Measurements from ENCODE around the gene OLFM2.
A peak's percentile ranks its signal among the peaks of the same experiment; 100 is the strongest.

Gene OLFM2

GRCh38 chr19:9936326-9937000 lies at the start of gene OLFM2:
TSS of gene OLFM2 (minus strand) at chr19:9936515. CDS start at chr19:9936366, 149 bp downstream.
- H3K27me3 ChIP-seq (ENCODE audit: insufficient read depth, low read length): peaks cover 20% of the 10 kb centered on the region
- peak within 1 kb of the TSS; percentile 76 for H3K4me3 ChIP-seq (ENCODE audit: low read length)
- H3K9ac ChIP-seq (ENCODE audit: low read depth, low read length): peak within 1 kb of the TSS; percentile 66; the same call in 1 of the 2 replicates
- H3K4me1 ChIP-seq (ENCODE audit: insufficient read depth, low read length): peaks cover 6% of the 10 kb centered on the region; the same call in 1 of the 2 replicates
- H3K27ac ChIP-seq (ENCODE audit: low read length): no peak within 1 kb of the TSS
- H3K36me3 ChIP-seq (ENCODE audit: insufficient read depth, low read depth, low read length): no peaks in the 10 kb centered on the region
- H3K9me3 ChIP-seq (ENCODE audit: insufficient read depth, low read depth, low read length): 0 out of 2 replicates have a peak, but pooled peaks cover under 1% of the 10 kb centered on the region

GRCh38 chr19:9981406-9982260 lies 45.3 kb upstream of the OLFM2 start:
- Histone ChIP-seq H3K27me3 (ENCODE audit: insufficient read depth, low read length) (no peaks in the 10 kb centered on the region), H3K36me3 (ENCODE audit: insufficient read depth, low read depth, low read length) (no peaks in the 10 kb centered on the region), H3K4me1 (ENCODE audit: insufficient read depth, low read length) (peaks cover 1% of the 10 kb centered on the region; the same call in 1 of the 2 replicates), H3K4me3 (ENCODE audit: low read length) (no peak overlapping the region), H3K9ac (ENCODE audit: low read depth, low read length) (no peak overlapping the region), H3K27ac (ENCODE audit: low read length) (no peak overlapping the region), H3K9me3 (ENCODE audit: insufficient read depth, low read depth, low read length) (no peaks in the 10 kb centered on the region)

- Histone ChIP-seq H3K4me1 (ENCODE audit: insufficient read depth, low read length) (no peaks in the 10 kb centered on the region), H3K9me3 (ENCODE audit: insufficient read depth, low read depth, low read length) (no peaks in the 10 kb centered on the region), H3K36me3 (ENCODE audit: insufficient read depth, low read depth, low read length) (no peaks in the 10 kb centered on the region), H3K27me3 (ENCODE audit: insufficient read depth, low read length) (peaks cover 21% of the 10 kb centered on the region), H3K4me3 (ENCODE audit: low read length) (no peak overlapping the region), H3K9ac (ENCODE audit: low read depth, low read length) (no peak overlapping the region), H3K27ac (ENCODE audit: low read length) (no peak overlapping the region)
These were observed 35.8 kb upstream of the OLFM2 start for GRCh38 chr19:9972103-9972502.

- no peaks in the 10 kb centered on the region for H3K36me3 ChIP-seq (ENCODE audit: insufficient read depth, low read depth, low read length)
- no peak overlapping the region for H3K4me3 ChIP-seq (ENCODE audit: low read length)
- peaks cover 29% of the 10 kb centered on the region for H3K27me3 ChIP-seq (ENCODE audit: insufficient read depth, low read length)
- H3K4me1 ChIP-seq (ENCODE audit: insufficient read depth, low read length): no peaks in the 10 kb centered on the region
- H3K9me3 ChIP-seq (ENCODE audit: insufficient read depth, low read depth, low read length): no peaks in the 10 kb centered on the region
- H3K27ac ChIP-seq (ENCODE audit: low read length): no peak overlapping the region
- no peak overlapping the region for H3K9ac ChIP-seq (ENCODE audit: low read depth, low read length)
These were observed 35.0 kb upstream of the OLFM2 start for GRCh38 chr19:9971166-9971897.

GRCh38 chr19:9970481-9970880 lies 34.2 kb upstream of the OLFM2 start:
- Histone ChIP-seq H3K9me3 (ENCODE audit: insufficient read depth, low read depth, low read length) (no peaks in the 10 kb centered on the region), H3K27me3 (ENCODE audit: insufficient read depth, low read length) (peaks cover 38% of the 10 kb centered on the region), H3K4me3 (ENCODE audit: low read length) (no peak overlapping the region), H3K9ac (ENCODE audit: low read depth, low read length) (no peak overlapping the region), H3K27ac (ENCODE audit: low read length) (no peak overlapping the region), H3K4me1 (ENCODE audit: insufficient read depth, low read length) (no peaks in the 10 kb centered on the region), H3K36me3 (ENCODE audit: insufficient read depth, low read depth, low read length) (no peaks in the 10 kb centered on the region)

- Histone ChIP-seq H3K9ac (ENCODE audit: low read depth, low read length) (no peak overlapping the region), H3K4me3 (ENCODE audit: low read length) (no peak overlapping the region), H3K9me3 (ENCODE audit: insufficient read depth, low read depth, low read length) (no peaks in the 10 kb centered on the region), H3K27me3 (ENCODE audit: insufficient read depth, low read length) (peaks cover 40% of the 10 kb centered on the region), H3K4me1 (ENCODE audit: insufficient read depth, low read length) (no peaks in the 10 kb centered on the region), H3K27ac (ENCODE audit: low read length) (no peak overlapping the region), H3K36me3 (ENCODE audit: insufficient read depth, low read depth, low read length) (no peaks in the 10 kb centered on the region)
These were observed 33.3 kb upstream of the OLFM2 start for GRCh38 chr19:9969688-9969975.

GRCh38 chr19:9968820-9969687 lies 32.7 kb upstream of the OLFM2 start:
- Histone ChIP-seq H3K27me3 (ENCODE audit: insufficient read depth, low read length) (peaks cover 40% of the 10 kb centered on the region), H3K4me1 (ENCODE audit: insufficient read depth, low read length) (no peaks in the 10 kb centered on the region), H3K36me3 (ENCODE audit: insufficient read depth, low read depth, low read length) (no peaks in the 10 kb centered on the region), H3K9ac (ENCODE audit: low read depth, low read length) (no peak overlapping the region), H3K27ac (ENCODE audit: low read length) (no peak overlapping the region), H3K9me3 (ENCODE audit: insufficient read depth, low read depth, low read length) (no peaks in the 10 kb centered on the region), H3K4me3 (ENCODE audit: low read length) (no peak overlapping the region)

GRCh38 chr19:9967326-9967725 lies 31.0 kb upstream of the OLFM2 start:
- H3K4me1 ChIP-seq (ENCODE audit: insufficient read depth, low read length): no peaks in the 10 kb centered on the region
- H3K4me3 ChIP-seq (ENCODE audit: low read length): no peak overlapping the region
- no peaks in the 10 kb centered on the region for H3K9me3 ChIP-seq (ENCODE audit: insufficient read depth, low read depth, low read length)
- no peak overlapping the region for H3K27ac ChIP-seq (ENCODE audit: low read length)
- no peaks in the 10 kb centered on the region for H3K36me3 ChIP-seq (ENCODE audit: insufficient read depth, low read depth, low read length)
- H3K9ac ChIP-seq (ENCODE audit: low read depth, low read length): no peak overlapping the region
- peaks cover 40% of the 10 kb centered on the region for H3K27me3 ChIP-seq (ENCODE audit: insufficient read depth, low read length)

GRCh38 chr19:9966448-9966847 lies 30.1 kb upstream of the OLFM2 start:
- no peaks in the 10 kb centered on the region for H3K9me3 ChIP-seq (ENCODE audit: insufficient read depth, low read depth, low read length)
- H3K27ac ChIP-seq (ENCODE audit: low read length): no peak overlapping the region
- H3K36me3 ChIP-seq (ENCODE audit: insufficient read depth, low read depth, low read length): no peaks in the 10 kb centered on the region
- H3K4me3 ChIP-seq (ENCODE audit: low read length): peak overlapping the region; percentile 41; the same call in 1 of the 2 replicates
- H3K4me1 ChIP-seq (ENCODE audit: insufficient read depth, low read length): no peaks in the 10 kb centered on the region
- no peak overlapping the region for H3K9ac ChIP-seq (ENCODE audit: low read depth, low read length)
- H3K27me3 ChIP-seq (ENCODE audit: insufficient read depth, low read length): peaks cover 40% of the 10 kb centered on the region

- Histone ChIP-seq H3K9ac (ENCODE audit: low read depth, low read length) (no peak overlapping the region), H3K36me3 (ENCODE audit: insufficient read depth, low read depth, low read length) (no peaks in the 10 kb centered on the region), H3K9me3 (ENCODE audit: insufficient read depth, low read depth, low read length) (no peaks in the 10 kb centered on the region), H3K4me1 (ENCODE audit: insufficient read depth, low read length) (no peaks in the 10 kb centered on the region), H3K27ac (ENCODE audit: low read length) (no peak overlapping the region), H3K4me3 (ENCODE audit: low read length) (peak overlapping the region; percentile 41), H3K27me3 (ENCODE audit: insufficient read depth, low read length) (peaks cover 40% of the 10 kb centered on the region)
These were observed 29.7 kb upstream of the OLFM2 start for GRCh38 chr19:9966024-9966423.
